CD8-positive, alpha-beta memory T cell (primary cell): ENCODE results near the gene DBNDD1. TPM values are rescaled to one million over a fixed set of nuclear protein-coding genes. Genes with fewer than 3 reads are reported as not detected.

Source experiments
- CTCF ChIA-PET: fragments of 350-600 bp; sonication (Branson Sonifier 250); formaldehyde crosslinking; loops from one replicate; lab custom pipeline; 2021; ENCODE audit warnings: antibody characterized with exemption; lab: Charles Lee
- POLR2A ChIA-PET: fragments of 350-600 bp; sonication (Branson Sonifier 250); formaldehyde crosslinking; loops from one replicate; lab custom pipeline; 2021; ENCODE audit warnings: antibody characterized with exemption; lab: Charles Lee
- DNase-seq, 5 donors: peaks; one replicate each; pipeline versions ENCODE4 v3.0.0 to v3.0.0-alpha.2; 2020 to 2022; ENCODE audit warnings: mixed read lengths in 1 of 5
- H3K27ac ChIP-seq: one replicate; pipeline ENCODE4 v1.7.0; 2013; ENCODE audit warnings: low read depth, mild to moderate bottlenecking, low read length, moderate library complexity
- H3K27me3 ChIP-seq: 2 replicates; pipeline ENCODE4 v1.7.0; 2013; ENCODE audit warnings: low read length, mild to moderate bottlenecking; ENCODE audit not compliant: insufficient read depth, poor library complexity, severe bottlenecking
- H3K36me3 ChIP-seq: 2 replicates; pipeline ENCODE4 v1.7.0; 2013; ENCODE audit warnings: mild to moderate bottlenecking, low read length, moderate library complexity; ENCODE audit not compliant: insufficient read depth
- H3K4me1 ChIP-seq: 2 replicates; pipeline ENCODE4 v1.7.0; 2013; ENCODE audit warnings: mild to moderate bottlenecking, low read length, moderate library complexity; ENCODE audit not compliant: insufficient read depth
- H3K4me3 ChIP-seq: 2 replicates; pipeline ENCODE4 v1.7.0; 2013; ENCODE audit warnings: mild to moderate bottlenecking, low read length
- H3K9me3 ChIP-seq: 2 replicates; pipeline ENCODE4 v1.7.0; 2013; ENCODE audit warnings: mild to moderate bottlenecking, low read length
- H3K27ac Mint-ChIP-seq, 8 donors: one replicate each; pipeline ENCODE4 v1.8.0; 2020 to 2021; ENCODE audit warnings: mixed read lengths in 8 of 8, mild to moderate bottlenecking in 6 of 8, inconsistent platforms in 3 of 8, moderate library complexity in 3 of 8
- H3K27me3 Mint-ChIP-seq, 2 donors: one replicate each; pipeline ENCODE4 v1.8.0; 2020 to 2021; ENCODE audit warnings: mixed read lengths in 2 of 2, mild to moderate bottlenecking in 1 of 2, moderate library complexity in 1 of 2
- H3K36me3 Mint-ChIP-seq, 3 donors: one replicate each; pipeline ENCODE4 v1.8.0; 2020 to 2021; ENCODE audit warnings: mixed read lengths in 3 of 3, inconsistent platforms in 1 of 3, mild to moderate bottlenecking in 1 of 3
- H3K4me1 Mint-ChIP-seq, 3 donors: one replicate each; pipeline ENCODE4 v1.8.0; 2020 to 2021; ENCODE audit warnings: mixed read lengths in 3 of 3, inconsistent platforms in 1 of 3, mild to moderate bottlenecking in 1 of 3
- H3K4me3 Mint-ChIP-seq, 7 donors: one replicate each; pipeline ENCODE4 v1.8.0; 2020 to 2021; ENCODE audit warnings: mixed read lengths in 7 of 7, mild to moderate bottlenecking in 6 of 7, moderate library complexity in 4 of 7, inconsistent platforms in 2 of 7
- H3K9me3 Mint-ChIP-seq, 5 donors: one replicate each; pipeline ENCODE4 v1.8.0; 2020 to 2022; ENCODE audit warnings: mixed read lengths in 5 of 5, mild to moderate bottlenecking in 3 of 5, moderate library complexity in 2 of 5, inconsistent platforms in 1 of 5
- polyA plus RNA-seq: library from polyadenylated mRNA; unstranded; fragments of 300-500 nt; fragmentation: Illumina TruSeq; gene quantifications from one replicate; pipeline ENCODE4 v1.2.3, GENCODE V29; 2021
- total RNA-seq, 2 experiments: library from RNA; stranded (reverse); gene quantifications; one replicate each; pipeline ENCODE4 v1.2.3, GENCODE V29; 2021

Gene DBNDD1
- total and polyA plus RNA-seq, 3 experiments from 2014 or later: 0.13 to 0.94 (median 0.18) TPM

DNA sequence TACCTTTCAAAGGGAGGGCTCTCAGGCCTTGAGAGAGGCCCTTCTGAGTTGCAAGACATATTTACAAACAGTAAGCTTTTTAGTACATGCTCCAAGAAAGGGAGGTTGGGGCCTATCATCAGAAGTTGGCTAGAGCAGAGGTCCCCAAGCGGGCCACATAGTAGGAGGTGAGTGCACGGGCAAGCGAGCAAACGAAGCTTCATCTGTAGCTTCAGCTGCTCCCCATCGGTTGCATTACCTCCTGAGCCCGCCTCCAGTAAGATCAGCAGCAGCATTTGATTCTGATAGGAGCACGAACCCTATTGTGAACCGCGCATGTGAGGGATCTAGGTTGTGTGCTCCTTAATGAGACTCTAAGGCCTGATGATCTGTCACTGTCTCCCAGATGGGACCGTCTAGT is 31.7 kb upstream of the DBNDD1 start:
- H3K27ac Mint-ChIP-seq: no peak overlapping the region
- H3K9me3 ChIP-seq: no peaks in the 10 kb centered on the region
- no peak overlapping the region for H3K4me3 Mint-ChIP-seq
- H3K4me1 ChIP-seq: peaks cover 12% of the 10 kb centered on the region
- H3K36me3 Mint-ChIP-seq: peaks cover 0 to 20% (median 4%) of the 10 kb centered on the region in 3 donors
- peaks cover 6% of the 10 kb centered on the region for H3K27me3 ChIP-seq
- H3K27ac ChIP-seq: no peak overlapping the region
- H3K36me3 ChIP-seq: no peaks in the 10 kb centered on the region
- peaks cover 11 to 26% (median 20%) of the 10 kb centered on the region in 5 donors for H3K9me3 Mint-ChIP-seq
- ChIA-PET POLR2A (no interaction called here), CTCF (interaction anchor here (0.6 kb wide), 1 partner anchor 1279 kb away, joined by 3 read pairs; no protein-coding TSS in a partner anchor)
- DNase-seq: no peak
- no peak overlapping the region for H3K4me3 ChIP-seq
- peaks cover 23 to 28% of the 10 kb centered on the region in 2 donors for H3K27me3 Mint-ChIP-seq
- H3K4me1 Mint-ChIP-seq: peaks cover 10 to 21% (median 14%) of the 10 kb centered on the region in 3 donors

DNA sequence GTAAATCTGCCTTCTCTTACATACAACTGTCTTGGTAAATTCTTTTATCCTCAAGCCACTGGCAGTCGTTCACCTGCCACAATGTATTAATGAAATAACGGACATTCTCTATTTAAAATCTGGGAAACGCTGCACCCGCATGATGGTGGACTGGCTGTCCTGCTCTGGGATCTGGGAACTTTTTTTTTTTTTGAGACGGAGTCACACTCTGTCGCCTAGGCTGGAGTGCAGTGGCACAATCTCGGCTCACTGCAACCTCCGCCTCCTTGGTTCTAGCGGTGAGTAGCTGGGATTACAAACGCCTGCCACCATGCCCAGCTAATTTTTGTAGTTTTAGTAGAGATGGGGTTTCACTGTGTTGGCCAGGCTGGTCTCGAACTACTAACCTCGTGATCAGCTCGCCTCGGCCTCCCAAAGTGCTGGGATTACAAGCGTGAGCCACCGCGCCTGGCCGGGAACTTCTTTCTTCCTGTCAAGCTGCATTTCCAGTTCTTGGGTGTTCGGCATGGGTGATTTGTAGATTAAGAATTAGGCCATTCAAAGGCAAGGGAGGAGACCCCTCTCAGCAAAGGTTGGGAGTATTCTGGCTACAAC is 29.6 kb upstream of the DBNDD1 start:
- peaks cover 5 to 9% (median 7%) of the 10 kb centered on the region in 5 donors for H3K9me3 Mint-ChIP-seq
- DNase-seq: no peak

GRCh38 chr16:90048347-90048722 is 29.1 kb upstream of the DBNDD1 start:
- H3K27me3 Mint-ChIP-seq: peaks cover 22 to 23% of the 10 kb centered on the region in 2 donors
- H3K4me3 Mint-ChIP-seq: peak overlapping the region; percentile 2 to 84 (median 36)
- POLR2A ChIA-PET: no interaction called here
- H3K36me3 ChIP-seq: no peaks in the 10 kb centered on the region
- peaks cover 12% of the 10 kb centered on the region for H3K4me1 ChIP-seq
- peaks cover 4 to 5% (median 5%) of the 10 kb centered on the region in 5 donors for H3K9me3 Mint-ChIP-seq
- peak in 1 of 5 donors; percentile 7 for DNase-seq
- H3K4me1 Mint-ChIP-seq: peaks cover 10 to 21% (median 15%) of the 10 kb centered on the region in 3 donors
- H3K27ac Mint-ChIP-seq: peak overlapping the region in 3 of 8 donors; percentile 26 to 90 (median 61)
- CTCF ChIA-PET: no interaction called here
- no peaks in the 10 kb centered on the region for H3K9me3 ChIP-seq
- H3K27ac ChIP-seq: no peak overlapping the region
- H3K36me3 Mint-ChIP-seq: peaks cover 0 to 4% (median 2%) of the 10 kb centered on the region in 3 donors
- no peak overlapping the region for H3K4me3 ChIP-seq
- H3K27me3 ChIP-seq: peaks cover 8% of the 10 kb centered on the region

More for the DNA sequence above, 29.6 kb upstream of the DBNDD1 start:
- Histone ChIP-seq H3K36me3 (no peaks in the 10 kb centered on the region), H3K9me3 (no peaks in the 10 kb centered on the region), H3K4me3 (no peak overlapping the region), H3K27me3 (peaks cover 8% of the 10 kb centered on the region), H3K4me1 (peaks cover 12% of the 10 kb centered on the region), H3K27ac (no peak overlapping the region)
- peaks cover 22 to 23% of the 10 kb centered on the region in 2 donors for H3K27me3 Mint-ChIP-seq
- ChIA-PET POLR2A (no interaction called here), CTCF (interaction anchor here (1.0 kb wide), 1 partner anchor 17 kb away, joined by 3 read pairs; no protein-coding TSS in a partner anchor)
- H3K4me3 Mint-ChIP-seq: peak overlapping the region in 3 of 7 donors; percentile 8 to 84 (median 51)
- H3K36me3 Mint-ChIP-seq: peaks cover 0 to 8% (median 2%) of the 10 kb centered on the region in 3 donors
- H3K27ac Mint-ChIP-seq: peak overlapping the region in 3 of 8 donors; percentile 23 to 90 (median 78)
- H3K4me1 Mint-ChIP-seq: peaks cover 10 to 21% (median 15%) of the 10 kb centered on the region in 3 donors

- H3K4me1 ChIP-seq: peaks cover 12% of the 10 kb centered on the region
- Mint-ChIP-seq H3K27ac (peak overlapping the region in 2 of 8 donors; percentile 61 to 90), H3K36me3 (no peaks in the 10 kb centered on the region), H3K4me1 (peaks cover 10 to 21% (median 15%) of the 10 kb centered on the region in 3 donors), H3K9me3 (peaks cover 0 to under 1% (median 0%) of the 10 kb centered on the region in 5 donors), H3K4me3 (peak overlapping the region in 6 of 7 donors; percentile 2 to 84 (median 26)), H3K27me3 (peaks cover 22 to 23% of the 10 kb centered on the region in 2 donors)
- DNase-seq: peak in 1 of 5 donors; percentile 11
- no peak overlapping the region for H3K27ac ChIP-seq
- no peak overlapping the region for H3K4me3 ChIP-seq
- ChIA-PET POLR2A (no interaction called here), CTCF (no interaction called here)
- H3K36me3 ChIP-seq: no peaks in the 10 kb centered on the region
- peaks cover 8% of the 10 kb centered on the region for H3K27me3 ChIP-seq
- no peaks in the 10 kb centered on the region for H3K9me3 ChIP-seq
Measured at GRCh38 chr16:90047714-90048346, 28.6 kb upstream of the DBNDD1 start.

GRCh38 chr16:90046971-90047713 is 27.9 kb upstream of the DBNDD1 start:
- Mint-ChIP-seq H3K4me3 (peak overlapping the region in 1 of 7 donors; percentile 69), H3K27me3 (peaks cover 22 to 23% of the 10 kb centered on the region in 2 donors), H3K27ac (no peak overlapping the region), H3K9me3 (no peaks in the 10 kb centered on the region), H3K4me1 (peaks cover 10 to 21% (median 15%) of the 10 kb centered on the region in 3 donors), H3K36me3 (no peaks in the 10 kb centered on the region)
- CTCF ChIA-PET: interaction anchor here (0.7 to 0.9 kb wide), 2 partner anchors 14 to 31 kb away, joined by 3 read pairs; no protein-coding TSS in a partner anchor
- Histone ChIP-seq H3K27me3 (peaks cover 8% of the 10 kb centered on the region), H3K4me1 (peaks cover 12% of the 10 kb centered on the region), H3K27ac (no peak overlapping the region), H3K9me3 (no peaks in the 10 kb centered on the region), H3K36me3 (no peaks in the 10 kb centered on the region), H3K4me3 (peak overlapping the region; percentile 50)
- peak in 1 of 5 donors; percentile 35 for DNase-seq
- POLR2A ChIA-PET: no interaction called here

- Mint-ChIP-seq H3K36me3 (no peaks in the 10 kb centered on the region), H3K27ac (peak overlapping the region in 3 of 8 donors; percentile 42 to 80 (median 61)), H3K9me3 (no peaks in the 10 kb centered on the region), H3K4me1 (peaks cover 10 to 21% (median 15%) of the 10 kb centered on the region in 3 donors), H3K4me3 (peak overlapping the region in 6 of 7 donors; percentile 14 to 76 (median 50)), H3K27me3 (peaks cover 22 to 23% of the 10 kb centered on the region in 2 donors)
- ChIA-PET POLR2A (no interaction called here), CTCF (interaction anchor here (0.7 to 0.9 kb wide), 2 partner anchors 13 to 31 kb away, joined by 3 read pairs; no protein-coding TSS in a partner anchor)
- H3K27me3 ChIP-seq: peaks cover 8% of the 10 kb centered on the region
- H3K4me3 ChIP-seq: peak overlapping the region; percentile 50
- H3K9me3 ChIP-seq: no peaks in the 10 kb centered on the region
- no peak overlapping the region for H3K27ac ChIP-seq
- H3K4me1 ChIP-seq: peaks cover 12% of the 10 kb centered on the region
- H3K36me3 ChIP-seq: no peaks in the 10 kb centered on the region
- no peak for DNase-seq
Measured at GRCh38 chr16:90046122-90046970, 27.1 kb upstream of the DBNDD1 start.

GRCh38 chr16:90044111-90044551 is 24.9 kb upstream of the DBNDD1 start:
- no peak for DNase-seq
- CTCF ChIA-PET: no interaction called here
- no peak overlapping the region for H3K4me3 ChIP-seq
- H3K4me1 ChIP-seq: peaks cover 12% of the 10 kb centered on the region
- peaks cover 10 to 20% (median 15%) of the 10 kb centered on the region in 3 donors for H3K4me1 Mint-ChIP-seq
- no peaks in the 10 kb centered on the region for H3K9me3 ChIP-seq
- H3K4me3 Mint-ChIP-seq: no peak overlapping the region
- H3K36me3 ChIP-seq: no peaks in the 10 kb centered on the region
- POLR2A ChIA-PET: no interaction called here
- no peak overlapping the region for H3K27ac ChIP-seq
- H3K36me3 Mint-ChIP-seq: peaks cover 0 to 5% (median 0%) of the 10 kb centered on the region in 3 donors
- no peaks in the 10 kb centered on the region for H3K9me3 Mint-ChIP-seq
- H3K27ac Mint-ChIP-seq: peak overlapping the region in 1 of 8 donors; percentile 48
- peaks cover 21 to 22% of the 10 kb centered on the region in 2 donors for H3K27me3 Mint-ChIP-seq
- peaks cover 8% of the 10 kb centered on the region for H3K27me3 ChIP-seq
